PC-3 (cell line): ENCODE data around the gene SERGEF.

Experiments used
- EZH2phosphoT487 ChIP-seq: fragments of 300-600 bp; sonication (generic); IDR thresholded peaks from 2 replicates; pipeline ENCODE4 v1.6.1; 2018; ENCODE audit warnings: mild to moderate bottlenecking, antibody characterized with exemption, low read length, borderline replicate concordance
- TF ChIP-seq, protein P1 (sequence below): fragments of 300-600 bp; sonication (generic); conservative IDR thresholded peaks from 2 replicates; pipeline ENCODE4 v1.5.1; 2017; ENCODE audit warnings: antibody characterized with exemption, low read depth, mild to moderate bottlenecking, low read length

GRCh38 chr11:17811352-17811751 is 201.5 kb downstream of the SERGEF start:
- TF ChIP-seq, protein P1, sequence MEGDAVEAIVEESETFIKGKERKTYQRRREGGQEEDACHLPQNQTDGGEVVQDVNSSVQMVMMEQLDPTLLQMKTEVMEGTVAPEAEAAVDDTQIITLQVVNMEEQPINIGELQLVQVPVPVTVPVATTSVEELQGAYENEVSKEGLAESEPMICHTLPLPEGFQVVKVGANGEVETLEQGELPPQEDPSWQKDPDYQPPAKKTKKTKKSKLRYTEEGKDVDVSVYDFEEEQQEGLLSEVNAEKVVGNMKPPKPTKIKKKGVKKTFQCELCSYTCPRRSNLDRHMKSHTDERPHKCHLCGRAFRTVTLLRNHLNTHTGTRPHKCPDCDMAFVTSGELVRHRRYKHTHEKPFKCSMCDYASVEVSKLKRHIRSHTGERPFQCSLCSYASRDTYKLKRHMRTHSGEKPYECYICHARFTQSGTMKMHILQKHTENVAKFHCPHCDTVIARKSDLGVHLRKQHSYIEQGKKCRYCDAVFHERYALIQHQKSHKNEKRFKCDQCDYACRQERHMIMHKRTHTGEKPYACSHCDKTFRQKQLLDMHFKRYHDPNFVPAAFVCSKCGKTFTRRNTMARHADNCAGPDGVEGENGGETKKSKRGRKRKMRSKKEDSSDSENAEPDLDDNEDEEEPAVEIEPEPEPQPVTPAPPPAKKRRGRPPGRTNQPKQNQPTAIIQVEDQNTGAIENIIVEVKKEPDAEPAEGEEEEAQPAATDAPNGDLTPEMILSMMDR: no peak
- no peak for TF ChIP-seq EZH2phosphoT487
